Measurements from ENCODE around the gene KCNQ1.

The KCNQ1 gene

GRCh38 chr11:2561696-2562581, 117.1 kb downstream of the KCNQ1 start:
- H3K4me1 Mint-ChIP-seq: peaks cover 5% of the 10 kb centered on the region
- H3K4me3 Mint-ChIP-seq: no peak overlapping the region
- CTCF ChIA-PET: no interaction called here

GRCh38 chr11:2562890-2563212, 118.0 kb downstream of the KCNQ1 start:
- Mint-ChIP-seq H3K4me1 (peaks cover 5% of the 10 kb centered on the region), H3K36me3 (no peaks in the 10 kb centered on the region), H3K4me3 (no peak overlapping the region), H3K27ac (no peak overlapping the region), H3K27me3 (no peaks in the 10 kb centered on the region), H3K9me3 (no peaks in the 10 kb centered on the region)
- CTCF ChIA-PET: no interaction called here
- no peak for DNase-seq

More at GRCh38 chr11:2561696-2562581, 117.1 kb downstream of the KCNQ1 start:
- H3K27ac Mint-ChIP-seq: no peak overlapping the region
- H3K36me3 Mint-ChIP-seq: no peaks in the 10 kb centered on the region
- no peak for DNase-seq
- H3K9me3 Mint-ChIP-seq: no peaks in the 10 kb centered on the region
- no peaks in the 10 kb centered on the region for H3K27me3 Mint-ChIP-seq

- no peaks in the 10 kb centered on the region for H3K9me3 Mint-ChIP-seq
- no peaks in the 10 kb centered on the region for H3K36me3 Mint-ChIP-seq
- H3K27me3 Mint-ChIP-seq: no peaks in the 10 kb centered on the region
- H3K4me1 Mint-ChIP-seq: peaks cover 5% of the 10 kb centered on the region
- H3K27ac Mint-ChIP-seq: peak overlapping the region; percentile 24
- no peak overlapping the region for H3K4me3 Mint-ChIP-seq
- CTCF ChIA-PET: no interaction called here
- no peak for DNase-seq
Observed at GRCh38 chr11:2563213-2564007, 118.6 kb downstream of the KCNQ1 start.

GRCh38 chr11:2564008-2564530, 119.3 kb downstream of the KCNQ1 start:
- peak overlapping the region; percentile 24 for H3K27ac Mint-ChIP-seq
- no peaks in the 10 kb centered on the region for H3K36me3 Mint-ChIP-seq
- H3K27me3 Mint-ChIP-seq: no peaks in the 10 kb centered on the region
- CTCF ChIA-PET: no interaction called here
- H3K9me3 Mint-ChIP-seq: no peaks in the 10 kb centered on the region
- peaks cover 3% of the 10 kb centered on the region for H3K4me1 Mint-ChIP-seq
- H3K4me3 Mint-ChIP-seq: no peak overlapping the region
- no peak for DNase-seq

GRCh38 chr11:2564588-2565425, 120.0 kb downstream of the KCNQ1 start:
- Mint-ChIP-seq H3K4me3 (no peak overlapping the region), H3K4me1 (no peaks in the 10 kb centered on the region), H3K27ac (no peak overlapping the region), H3K9me3 (no peaks in the 10 kb centered on the region), H3K27me3 (no peaks in the 10 kb centered on the region), H3K36me3 (no peaks in the 10 kb centered on the region)
- CTCF ChIA-PET: no interaction called here
- DNase-seq: no peak

- H3K27me3 Mint-ChIP-seq: no peaks in the 10 kb centered on the region
- no peak for DNase-seq
- H3K4me3 Mint-ChIP-seq: no peak overlapping the region
- no peaks in the 10 kb centered on the region for H3K4me1 Mint-ChIP-seq
- H3K36me3 Mint-ChIP-seq: no peaks in the 10 kb centered on the region
- CTCF ChIA-PET: no interaction called here
- no peaks in the 10 kb centered on the region for H3K9me3 Mint-ChIP-seq
- H3K27ac Mint-ChIP-seq: no peak overlapping the region
Observed at GRCh38 chr11:2565447-2566222, 120.8 kb downstream of the KCNQ1 start.

GRCh38 chr11:2566223-2567025, 121.6 kb downstream of the KCNQ1 start:
- Mint-ChIP-seq H3K9me3 (no peaks in the 10 kb centered on the region), H3K4me1 (no peaks in the 10 kb centered on the region), H3K27ac (no peak overlapping the region), H3K36me3 (no peaks in the 10 kb centered on the region), H3K4me3 (no peak overlapping the region), H3K27me3 (no peaks in the 10 kb centered on the region)
- CTCF ChIA-PET: no interaction called here
- no peak for DNase-seq

GRCh38 chr11:2567026-2567671, 122.3 kb downstream of the KCNQ1 start:
- no peaks in the 10 kb centered on the region for H3K27me3 Mint-ChIP-seq
- no peaks in the 10 kb centered on the region for H3K9me3 Mint-ChIP-seq
- no peak for DNase-seq
- H3K4me3 Mint-ChIP-seq: no peak overlapping the region
- no peak overlapping the region for H3K27ac Mint-ChIP-seq
- no peaks in the 10 kb centered on the region for H3K36me3 Mint-ChIP-seq
- no peaks in the 10 kb centered on the region for H3K4me1 Mint-ChIP-seq
- CTCF ChIA-PET: no interaction called here

- Mint-ChIP-seq H3K4me3 (no peak overlapping the region), H3K27me3 (no peaks in the 10 kb centered on the region), H3K27ac (no peak overlapping the region), H3K36me3 (no peaks in the 10 kb centered on the region), H3K9me3 (no peaks in the 10 kb centered on the region), H3K4me1 (no peaks in the 10 kb centered on the region)
- CTCF ChIA-PET: no interaction called here
- no peak for DNase-seq
Observed at GRCh38 chr11:2569321-2569721, 124.5 kb downstream of the KCNQ1 start.

- CTCF ChIA-PET: no interaction called here
Observed at GRCh38 chr11:2569731-2570210, 125.0 kb downstream of the KCNQ1 start.

GRCh38 chr11:2570211-2570811, 125.5 kb downstream of the KCNQ1 start:
- H3K4me3 Mint-ChIP-seq: no peak overlapping the region
- H3K27ac Mint-ChIP-seq: no peak overlapping the region
- no peaks in the 10 kb centered on the region for H3K27me3 Mint-ChIP-seq
- no peaks in the 10 kb centered on the region for H3K36me3 Mint-ChIP-seq
- CTCF ChIA-PET: no interaction called here
- H3K9me3 Mint-ChIP-seq: no peaks in the 10 kb centered on the region
- DNase-seq: no peak
- H3K4me1 Mint-ChIP-seq: no peaks in the 10 kb centered on the region

More at GRCh38 chr11:2569731-2570210, 125.0 kb downstream of the KCNQ1 start:
- no peak overlapping the region for H3K27ac Mint-ChIP-seq
- no peaks in the 10 kb centered on the region for H3K4me1 Mint-ChIP-seq
- H3K36me3 Mint-ChIP-seq: no peaks in the 10 kb centered on the region
- DNase-seq: no peak
- no peaks in the 10 kb centered on the region for H3K9me3 Mint-ChIP-seq
- H3K27me3 Mint-ChIP-seq: no peaks in the 10 kb centered on the region
- no peak overlapping the region for H3K4me3 Mint-ChIP-seq

- DNase-seq: no peak
- CTCF ChIA-PET: no interaction called here
- Mint-ChIP-seq H3K27ac (no peak overlapping the region), H3K9me3 (no peaks in the 10 kb centered on the region), H3K36me3 (no peaks in the 10 kb centered on the region), H3K27me3 (no peaks in the 10 kb centered on the region), H3K4me1 (no peaks in the 10 kb centered on the region), H3K4me3 (no peak overlapping the region)
Observed at GRCh38 chr11:2570841-2571597, 126.2 kb downstream of the KCNQ1 start.

Measured in activated naive CD4-positive, alpha-beta T cell treated with anti-CD3 and anti-CD28 coated beads, Interleukin-2, amount 10 ng/mL, durations not matched to agents 7 days and 5 days (primary cell).